SIG-M5 treated with dmso at 0.1 percent for 504 hours (cell line): Measurements from ENCODE around the gene C19orf25.
"Not testable (repeated sequence)": the region's sequence is repeated elsewhere in the genome, so short reads cannot be mapped to it uniquely, and the experiment has no call there.

Experiments
- DNase-seq: peaks from one replicate; lab custom pipeline; 2025; ENCODE audit not compliant: unreplicated experiment; lab: John Stamatoyannopoulos, UW

The C19orf25 gene

DNA sequence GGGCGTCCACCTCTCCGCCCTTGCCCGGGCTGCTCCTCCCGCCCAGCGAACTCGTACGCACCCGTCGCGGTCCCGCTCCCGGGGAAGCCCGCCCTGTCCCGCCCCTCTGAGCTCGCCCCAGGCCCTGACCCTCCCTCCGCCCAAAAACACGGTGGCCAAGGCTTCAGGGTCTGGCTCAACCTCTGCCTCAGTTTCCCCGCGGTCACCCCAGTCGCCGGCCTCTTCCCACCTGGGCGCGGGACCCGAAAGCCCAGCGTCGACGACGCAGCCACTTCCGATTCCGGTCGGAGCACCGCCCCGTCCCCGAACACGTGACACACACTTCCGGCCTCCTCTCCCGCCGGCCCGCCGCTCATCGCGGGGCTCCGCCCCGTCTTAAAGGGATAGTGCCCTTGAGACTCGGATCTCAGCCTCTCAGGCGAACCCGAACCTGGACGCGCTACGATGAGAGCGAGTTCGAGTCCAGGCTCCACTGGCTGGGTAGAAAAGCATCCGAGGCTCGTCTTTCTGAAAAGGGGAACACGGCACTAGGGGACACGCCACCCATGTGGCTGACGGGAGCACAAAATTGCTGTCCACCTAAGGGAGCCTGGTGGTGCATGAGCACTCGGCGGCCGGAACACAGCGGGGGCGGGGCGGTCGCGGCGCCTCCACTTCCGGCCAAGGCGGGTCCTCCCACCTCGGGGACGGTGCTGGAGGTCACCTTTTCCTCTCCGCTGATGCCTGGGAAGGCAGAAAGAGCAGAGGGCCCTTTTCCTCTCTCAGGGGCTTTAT lies at the start of gene C19orf25:
TSS of gene C19orf25 (minus strand) at position 282 of the 774 bp plus-strand sequence. CDS start 312 bp downstream, outside the sequence.
- DNase-seq, result peak; percentile 89

DNA sequence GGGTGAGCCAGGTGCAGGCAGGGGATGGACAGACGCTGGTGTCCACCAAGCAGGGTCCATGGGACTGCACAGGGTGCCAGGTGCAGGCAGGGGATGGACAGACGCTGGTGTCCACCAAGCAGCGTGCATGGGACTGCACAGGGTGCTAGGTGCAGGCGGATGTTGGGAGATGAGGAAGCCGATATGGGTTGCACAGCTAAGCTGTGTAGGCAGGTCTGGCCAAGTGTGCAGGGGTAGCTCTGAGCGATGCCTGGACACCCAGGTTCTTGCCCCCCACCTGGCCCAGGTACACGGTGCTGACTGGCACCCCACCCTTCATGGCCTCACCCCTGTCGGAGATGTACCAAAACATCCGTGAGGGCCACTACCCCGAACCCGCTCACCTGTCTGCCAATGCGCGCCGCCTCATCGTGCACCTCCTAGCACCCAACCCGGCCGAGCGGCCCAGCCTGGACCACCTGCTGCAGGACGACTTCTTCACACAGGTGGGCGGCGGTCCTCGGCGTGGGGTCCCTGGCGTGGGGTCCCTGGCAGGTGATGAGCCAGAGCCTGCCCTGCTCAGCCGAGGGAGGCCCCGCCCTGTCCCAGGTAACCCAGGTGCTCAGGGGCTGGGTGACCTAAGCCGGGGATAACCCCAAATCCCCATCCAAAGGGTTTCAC lies 48.8 kb upstream of the C19orf25 start:
- DNase-seq, result no peak

DNA sequence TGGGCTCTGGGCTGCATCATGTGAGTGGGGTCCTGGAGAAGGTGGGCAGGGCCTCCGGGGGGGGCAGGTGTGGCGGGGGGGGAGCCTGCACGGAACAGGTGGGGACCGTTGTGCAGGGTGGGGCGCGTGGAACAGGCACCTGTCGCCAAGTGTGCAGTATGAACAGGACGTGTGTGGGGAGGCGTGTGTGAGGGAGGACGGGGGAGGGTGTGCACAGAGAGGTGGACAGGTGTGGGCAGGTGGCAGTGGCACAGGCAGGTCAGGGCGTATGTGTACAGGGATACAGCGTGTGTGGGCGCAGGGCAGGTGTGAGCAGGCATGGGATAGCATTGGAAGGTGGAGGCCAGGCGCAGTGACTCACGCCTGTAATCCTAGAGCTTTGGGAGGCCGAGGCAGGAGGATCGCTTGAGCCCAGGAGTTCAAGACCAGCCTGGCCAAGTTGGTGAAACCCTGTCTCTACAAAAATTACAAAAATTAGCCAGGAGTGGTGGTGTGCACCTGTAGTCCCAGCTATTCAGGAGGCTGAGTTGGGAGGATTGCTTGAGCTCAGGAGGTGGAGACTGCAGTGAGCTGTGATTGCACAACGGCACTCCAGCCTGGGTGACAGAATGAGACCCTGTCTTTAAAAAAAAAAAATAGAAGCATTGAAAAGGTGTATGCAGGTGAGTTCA lies 48.1 kb upstream of the C19orf25 start:
- DNase-seq, result no peak

DNA sequence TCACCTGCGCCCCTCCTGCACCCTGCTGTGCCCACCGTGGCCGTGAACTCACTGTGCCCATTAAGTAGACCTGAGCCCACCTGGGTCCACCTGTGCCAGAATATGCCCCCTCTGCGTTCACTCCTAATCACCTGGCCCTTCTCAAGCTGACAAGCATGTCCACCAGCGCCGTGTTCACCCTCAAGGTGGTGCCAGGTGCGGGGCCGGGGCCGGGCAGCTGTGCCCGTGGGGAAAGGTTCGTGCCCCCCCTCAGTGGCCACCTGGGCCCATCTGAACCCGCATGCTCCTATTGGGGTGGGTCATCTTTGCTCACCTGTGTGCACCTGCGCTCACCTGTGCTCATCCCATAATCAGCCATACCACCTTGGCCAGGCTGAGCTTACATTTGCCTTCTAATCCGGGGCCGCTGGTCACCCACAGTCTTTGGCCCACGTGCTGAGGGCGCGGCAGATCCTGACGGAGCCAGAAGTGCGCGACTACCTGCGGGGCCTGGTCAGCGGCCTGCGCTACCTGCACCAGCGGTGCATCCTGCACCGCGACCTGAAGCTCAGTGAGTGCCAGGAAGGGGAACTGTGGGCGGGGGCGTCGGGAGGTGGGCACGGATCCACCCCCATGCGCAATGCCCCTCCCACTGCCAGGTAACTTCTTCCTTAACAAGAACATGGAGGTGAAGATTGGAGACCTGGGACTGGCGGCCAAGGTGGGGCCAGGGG lies 47.2 kb upstream of the C19orf25 start:
- no peak for DNase-seq

DNA sequence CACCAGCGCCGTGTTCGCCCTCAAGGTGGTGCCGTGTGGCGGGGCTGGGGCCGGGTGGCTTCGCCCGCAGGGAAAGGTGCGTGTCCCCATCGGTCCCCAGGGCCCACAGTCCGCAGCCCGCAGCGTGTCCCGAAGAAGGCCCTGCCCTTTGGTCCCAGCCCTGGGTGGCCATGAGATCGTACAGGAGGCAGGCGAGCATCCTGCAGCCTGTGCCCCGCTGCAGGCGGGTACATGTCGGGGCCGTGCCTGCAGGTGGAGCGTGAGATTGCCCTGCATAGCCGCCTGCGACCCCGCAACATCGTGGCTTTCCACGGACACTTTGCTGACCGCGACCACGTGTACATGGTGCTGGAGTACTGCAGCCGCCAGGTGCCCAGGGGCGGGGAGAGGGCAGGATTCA lies 46.3 kb upstream of the C19orf25 start:
- DNase-seq, result no peak

DNA sequence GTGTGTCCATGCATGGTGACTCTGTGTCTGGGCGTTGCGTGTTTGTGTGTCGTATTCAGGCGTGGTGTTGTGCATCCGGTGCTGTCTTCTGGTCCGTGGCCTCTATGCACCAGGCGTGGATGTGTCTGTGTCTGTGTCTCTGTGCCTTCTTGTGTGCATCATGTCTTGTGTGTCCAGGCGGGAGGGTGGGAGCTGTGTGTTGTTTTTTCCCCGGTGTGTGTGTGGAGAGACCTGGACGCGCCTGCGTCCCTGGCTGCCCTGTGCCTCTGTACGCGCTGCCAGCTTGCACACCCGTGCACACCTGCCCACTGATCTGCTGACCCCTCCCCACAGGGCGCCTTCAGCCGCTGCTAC lies 45.9 kb upstream of the C19orf25 start:
- no peak for DNase-seq

DNA sequence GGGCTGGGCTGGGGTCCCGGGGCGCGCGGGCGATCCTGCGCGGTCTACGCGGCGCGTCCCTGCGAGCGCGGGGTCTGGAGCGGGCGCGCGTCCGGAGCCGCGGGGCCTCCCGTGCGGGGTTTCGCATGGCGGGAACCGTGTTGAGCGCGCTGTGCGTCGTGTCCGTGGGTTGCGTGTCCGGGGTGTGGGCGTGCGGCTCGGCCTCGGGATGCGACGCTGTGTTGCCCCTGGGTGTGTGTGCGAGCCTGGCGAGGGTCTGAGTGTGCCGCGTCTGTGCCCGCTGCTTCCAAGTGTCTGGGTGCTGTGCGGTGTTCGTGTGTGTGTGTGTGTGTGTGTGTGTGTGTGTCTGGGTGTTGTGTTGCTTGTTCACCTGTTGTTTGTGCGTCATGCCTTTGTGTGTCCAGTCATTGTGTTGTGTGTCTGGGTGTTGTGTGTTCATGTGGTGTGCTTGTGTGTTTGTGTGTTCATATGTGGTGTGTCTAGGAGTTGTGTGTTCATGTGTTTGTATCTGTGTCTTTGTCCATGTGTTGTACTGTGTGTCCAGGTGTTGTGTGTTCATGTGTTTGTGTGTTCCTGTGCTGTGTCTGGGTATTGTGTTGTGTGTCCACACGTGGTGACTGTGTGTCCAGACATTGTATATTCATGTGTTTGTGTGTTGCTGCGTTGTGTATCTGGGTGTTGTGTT lies 45.4 kb upstream of the C19orf25 start:
- no peak for DNase-seq

DNA sequence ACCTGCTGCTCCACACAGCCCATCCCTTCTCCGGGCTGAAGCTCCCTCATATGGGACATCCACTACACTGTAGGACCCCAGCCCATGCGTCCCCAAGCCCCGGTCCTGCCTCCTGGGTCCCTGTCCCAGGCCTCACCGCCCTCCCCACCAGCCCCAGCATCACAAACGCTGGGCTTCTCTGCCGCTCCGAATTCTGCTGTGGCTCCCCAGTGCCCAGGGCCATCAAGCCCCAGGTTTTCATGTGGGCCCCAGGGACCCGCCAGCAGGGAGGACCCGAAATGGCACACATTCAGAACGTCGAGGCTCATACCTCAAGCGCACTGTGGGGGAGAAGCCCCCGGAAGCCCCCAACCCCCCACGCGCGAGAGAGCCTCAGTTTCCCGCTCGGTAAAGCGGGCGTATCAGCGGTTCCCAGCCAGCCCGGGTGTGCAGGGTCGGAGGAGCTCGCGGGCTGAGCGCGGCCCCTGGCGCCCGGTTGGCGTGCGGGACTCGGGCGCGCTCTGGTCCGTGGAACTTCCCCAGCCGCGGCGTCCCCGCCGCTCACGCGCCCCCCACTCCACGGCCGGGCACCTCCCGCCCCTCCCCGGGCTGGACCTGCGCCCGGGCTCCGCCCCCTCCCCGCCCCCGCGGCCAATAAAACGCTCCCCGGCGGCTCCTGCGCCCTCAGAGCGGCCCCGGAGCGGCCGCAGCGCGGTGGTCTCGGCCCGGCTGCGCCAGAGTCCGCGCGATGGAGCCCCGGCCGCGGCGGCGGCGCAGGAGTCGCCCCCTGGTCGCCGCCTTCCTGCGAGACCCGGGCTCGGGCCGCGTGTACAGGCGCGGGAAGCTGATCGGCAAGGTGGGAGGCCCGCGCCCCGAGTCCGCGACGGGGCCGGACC lies 44.6 kb upstream of the C19orf25 start, which contains the start of gene PLK5:
TSS of gene PLK5 (plus strand) at position 666 of the 875 bp plus-strand sequence. CDS start 2,920 bp downstream, outside the sequence.
- DNase-seq, result no peak

DNA sequence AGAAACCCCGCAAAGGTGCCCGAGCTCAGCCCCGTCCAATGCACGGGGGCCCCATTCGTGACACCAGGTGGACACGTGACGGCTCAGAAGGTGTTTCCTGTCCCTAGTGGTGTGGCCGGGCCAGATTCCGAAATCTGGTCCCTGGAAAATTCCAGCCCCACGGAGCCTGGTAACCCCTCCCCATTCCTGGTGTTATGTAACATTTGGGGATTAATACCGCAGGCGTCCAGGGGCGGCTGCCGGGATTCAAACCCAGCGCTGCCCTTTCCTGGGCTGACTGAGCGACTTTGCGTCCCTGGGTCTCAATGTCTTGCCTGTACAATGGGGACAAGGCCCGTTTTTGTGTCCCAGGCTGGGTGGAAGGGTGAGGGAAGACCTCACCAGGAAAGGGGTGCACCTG lies 43.8 kb upstream of the C19orf25 start:
- no peak for DNase-seq

DNA sequence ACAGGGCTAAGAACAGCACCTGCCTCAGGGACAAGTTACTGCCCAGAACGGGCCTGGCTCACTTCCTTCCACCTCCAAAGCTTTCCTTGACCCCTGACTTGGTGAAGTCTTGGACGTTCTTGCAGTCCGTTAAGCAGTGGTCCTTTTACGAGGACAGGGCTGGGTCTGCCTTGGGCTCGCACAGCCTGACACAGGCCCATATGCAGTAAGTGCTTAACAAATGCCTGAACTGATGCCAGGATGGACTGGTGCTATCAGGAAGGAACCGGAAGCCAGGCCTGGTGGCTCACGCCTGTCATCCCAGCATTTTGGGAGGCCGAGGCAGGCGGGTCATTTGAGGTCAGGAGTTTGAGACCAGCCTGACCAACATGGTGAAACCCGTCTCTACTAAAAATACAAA lies 43.0 kb upstream of the C19orf25 start:
- DNase-seq, result no peak

DNA sequence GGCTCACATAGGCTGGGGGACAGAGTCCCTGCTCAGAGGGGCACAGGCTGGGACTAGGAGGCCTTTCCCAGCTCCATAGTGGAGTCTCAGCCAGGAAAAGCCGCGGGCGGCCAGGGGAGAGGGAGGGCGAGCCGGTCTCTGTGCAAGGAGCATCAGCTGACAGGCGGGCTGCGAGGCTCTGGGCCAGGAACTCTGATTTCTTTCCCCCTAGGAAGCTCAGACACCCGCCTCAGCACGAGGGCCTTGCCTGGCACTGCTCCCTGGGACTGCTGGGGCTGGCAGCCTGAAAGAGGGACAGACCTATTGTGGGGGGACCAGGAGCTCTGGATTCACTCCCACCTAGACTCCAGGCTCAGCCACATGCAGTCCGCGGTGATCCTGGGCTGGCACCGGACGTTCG lies 42.6 kb upstream of the C19orf25 start:
- no peak for DNase-seq

DNA sequence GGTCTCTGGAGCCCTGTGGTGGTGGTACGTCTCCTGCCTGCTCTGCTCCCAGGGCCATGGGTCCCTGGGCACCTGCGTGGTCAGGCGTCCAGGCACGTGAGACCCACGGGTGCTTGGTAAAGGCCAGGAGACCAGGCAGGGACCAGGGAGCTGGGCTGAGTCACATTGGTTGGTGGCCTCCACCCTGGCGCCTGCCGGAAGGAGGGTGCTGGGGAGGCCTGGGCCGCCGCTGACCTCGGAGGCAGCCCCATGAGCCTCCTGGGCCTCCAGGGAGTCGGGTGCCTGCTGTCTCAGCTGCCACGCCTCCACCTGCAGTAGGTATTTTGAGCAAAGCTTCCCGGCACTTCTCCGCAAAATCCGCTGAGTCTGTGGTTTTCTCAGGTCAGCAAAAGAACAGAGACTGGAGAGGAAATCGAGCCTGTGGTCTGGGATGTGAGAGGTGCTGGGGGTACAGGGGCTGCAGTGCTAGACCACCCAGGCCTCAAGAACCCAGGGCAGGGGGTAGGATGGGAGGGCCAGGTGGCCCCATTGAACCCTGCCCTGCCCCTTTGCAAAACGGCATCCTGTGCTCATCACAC lies 41.3 kb upstream of the C19orf25 start:
- DNase-seq, result no peak

DNA sequence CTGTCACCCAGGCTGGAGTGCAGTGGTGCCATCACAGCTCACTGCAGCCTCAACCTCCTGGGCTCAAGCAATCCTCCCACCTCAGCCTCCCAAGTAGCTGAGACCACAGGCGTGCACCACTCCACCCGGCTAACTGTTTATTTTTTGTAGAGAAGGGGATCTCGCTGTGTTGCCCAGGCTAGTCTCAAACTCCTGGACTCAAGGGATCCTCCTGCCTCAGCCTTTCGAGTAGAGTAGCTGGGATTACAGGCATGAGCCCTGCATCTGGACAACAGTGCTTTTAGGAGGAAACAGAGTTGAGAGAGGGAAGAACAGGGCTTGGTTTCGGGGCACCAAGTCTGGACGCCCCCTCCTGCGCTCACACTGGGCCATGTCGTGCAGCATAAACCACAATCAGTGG lies 40.8 kb upstream of the C19orf25 start:
- not testable (repeated sequence) for DNase-seq

DNA sequence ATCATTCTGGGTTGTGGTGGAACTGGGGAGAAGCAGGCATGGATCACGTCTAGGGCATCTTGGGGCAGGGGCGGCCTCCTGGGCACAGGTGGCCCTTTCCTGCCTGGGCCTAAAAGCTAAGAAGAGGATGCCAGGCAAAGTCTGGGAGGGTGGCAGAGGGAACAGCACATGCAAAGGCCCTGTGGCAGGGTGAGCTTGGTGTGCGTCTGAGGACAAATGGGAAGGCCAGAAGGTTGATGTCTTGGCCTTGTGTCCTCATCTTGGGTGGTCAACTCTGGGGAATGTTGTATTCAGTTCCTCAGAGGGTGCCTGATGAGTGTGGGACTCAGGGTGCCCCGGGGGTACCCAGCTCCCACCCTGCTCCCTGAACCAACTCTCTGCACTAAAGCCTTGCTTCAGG lies 39.5 kb upstream of the C19orf25 start:
- no peak for DNase-seq

DNA sequence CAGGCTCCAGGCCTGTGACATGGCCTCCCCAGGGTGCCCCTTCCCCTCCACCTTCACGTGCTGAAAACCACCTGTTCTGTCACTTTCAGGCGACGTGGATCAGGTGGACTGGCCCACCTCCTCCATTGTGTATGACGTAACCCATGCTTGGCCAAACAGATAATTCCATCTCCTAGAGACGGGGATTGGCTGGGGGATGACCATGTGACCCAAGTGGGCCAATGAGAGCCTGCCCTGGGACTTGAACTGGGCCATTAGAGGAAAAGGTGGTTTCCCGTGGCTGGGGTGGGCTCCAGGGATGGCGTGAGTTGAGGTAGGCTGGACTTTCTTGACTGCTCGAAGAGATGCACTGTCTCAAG lies 37.4 kb upstream of the C19orf25 start:
- DNase-seq, result no peak

DNA sequence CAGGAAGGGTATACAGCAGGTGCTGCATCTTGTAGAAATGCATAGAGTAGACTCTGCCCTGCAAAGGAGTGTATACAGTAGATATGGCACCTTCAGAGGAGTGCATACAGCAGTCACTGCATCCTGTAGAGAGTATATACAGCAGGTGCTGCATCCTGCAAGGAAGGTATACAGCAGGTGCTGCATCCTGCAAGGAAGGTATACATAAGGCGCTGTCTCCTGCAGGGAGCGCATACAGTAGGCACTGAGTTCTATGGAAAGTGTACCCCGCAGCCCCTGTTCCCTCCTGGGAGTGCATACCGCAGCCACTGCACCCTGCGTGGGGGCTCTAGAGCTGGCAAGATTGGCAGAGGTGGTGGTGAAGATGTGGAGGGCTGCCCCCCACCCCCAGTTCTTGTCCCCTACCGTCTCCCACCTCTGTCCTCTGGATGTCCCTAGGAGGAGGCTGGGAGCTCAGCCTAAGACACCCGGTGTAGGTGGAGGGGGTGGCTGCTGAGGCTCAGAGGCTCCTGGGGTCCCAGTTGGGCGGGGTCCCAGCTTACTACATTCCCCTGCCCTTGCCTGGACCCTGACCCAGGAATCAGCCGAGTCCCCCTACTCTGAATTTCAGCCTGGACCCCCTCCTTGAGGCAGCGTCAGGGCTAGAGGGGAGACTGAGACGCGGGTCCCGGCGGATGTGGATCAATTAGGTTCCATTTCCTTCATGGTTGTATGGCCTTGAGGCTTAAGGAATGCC lies 36.1 kb upstream of the C19orf25 start:
- DNase-seq, result no peak

DNA sequence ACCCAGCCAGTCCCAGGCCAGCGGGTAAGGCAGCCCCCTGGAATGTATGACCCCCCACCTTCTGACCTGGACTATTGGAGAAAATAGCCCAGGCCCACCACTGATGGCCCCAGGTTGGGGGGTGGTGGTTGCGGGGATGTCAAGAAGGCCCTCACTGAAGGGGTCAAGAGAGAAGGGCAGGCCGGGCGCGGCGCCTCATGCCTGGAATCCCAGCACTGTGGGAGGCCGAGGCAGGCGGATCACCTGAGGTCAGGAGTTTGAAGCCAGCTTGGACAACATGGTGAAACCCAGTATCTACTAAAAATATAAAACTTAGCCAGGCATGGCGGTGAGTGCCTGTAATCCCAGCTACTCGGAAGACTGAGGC lies 35.3 kb upstream of the C19orf25 start:
- DNase-seq, result no peak

DNA sequence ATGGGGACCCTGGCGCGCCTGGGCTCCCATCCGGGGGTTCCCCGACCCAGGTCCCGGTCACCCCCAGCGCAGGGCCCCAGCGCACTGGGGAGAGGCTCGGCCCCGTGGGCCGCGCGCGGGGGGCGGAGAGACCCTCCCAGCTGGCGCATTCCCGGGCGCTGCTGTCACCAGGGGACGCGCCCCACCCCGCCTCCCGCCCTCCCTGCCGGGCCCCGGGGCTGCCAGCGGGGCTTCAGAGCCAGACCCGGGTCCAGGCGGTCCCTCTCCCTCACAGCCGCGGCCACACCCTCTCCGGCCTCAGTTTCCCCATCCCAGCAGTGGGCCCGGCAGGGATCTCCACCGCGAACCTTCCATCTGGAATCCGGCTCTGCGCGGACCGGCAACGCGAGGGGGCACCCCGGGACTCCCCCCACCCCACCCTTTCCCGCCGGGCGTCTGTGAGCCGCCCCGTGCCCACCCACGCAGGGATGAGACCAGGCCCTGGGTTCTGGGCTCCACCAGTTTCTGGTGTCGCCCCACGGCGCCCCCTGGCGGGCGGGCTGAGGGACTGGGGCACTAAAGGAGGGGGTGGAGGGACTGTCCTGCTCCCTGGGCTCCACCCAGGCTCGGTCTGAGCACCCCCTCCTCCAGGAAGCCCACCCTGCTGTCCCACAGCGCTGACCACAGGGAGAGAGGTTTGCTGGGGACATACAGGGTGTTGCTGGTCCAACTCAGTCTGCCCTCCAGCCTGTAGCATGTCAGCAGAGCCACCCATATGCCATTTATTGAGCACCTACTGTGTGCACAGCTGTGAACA lies 34.7 kb upstream of the C19orf25 start:
- DNase-seq, result peak; percentile 25
